GM21515 (cell line): ENCODE measurements around the gene NHERF1.

Experiments used
- ATAC-seq: cut with Tn5 transposase; IDR thresholded peaks from one replicate; pipeline ENCODE4 v1.9.1; 2021; ENCODE audit not compliant: unreplicated experiment

NHERF1 gene

DNA sequence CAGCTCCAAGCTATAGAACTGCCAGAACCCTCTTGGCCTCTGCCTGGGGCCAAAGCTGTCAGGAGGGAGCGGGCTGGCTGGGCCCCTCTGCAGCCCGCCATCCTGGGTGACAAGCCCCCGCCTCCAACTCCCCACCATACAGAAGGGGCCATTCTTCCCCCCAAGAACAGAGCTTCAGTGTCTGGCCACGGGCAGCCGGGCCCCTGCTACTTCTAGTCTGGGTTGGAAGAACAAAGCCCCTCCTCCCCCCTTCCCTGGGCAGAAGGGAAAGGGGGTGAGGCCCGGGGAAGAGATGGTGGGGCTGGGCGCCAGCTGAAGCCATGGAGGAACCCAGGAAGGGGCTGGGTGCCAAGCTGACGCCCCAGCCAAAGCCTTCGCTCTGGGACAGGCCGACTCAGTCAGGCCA lies 18.7 kb downstream of the NHERF1 start:
- ATAC-seq: no peak

GRCh38 chr17:74768069-74768762 lies 19.8 kb downstream of the NHERF1 start:
- no peak for ATAC-seq

DNA sequence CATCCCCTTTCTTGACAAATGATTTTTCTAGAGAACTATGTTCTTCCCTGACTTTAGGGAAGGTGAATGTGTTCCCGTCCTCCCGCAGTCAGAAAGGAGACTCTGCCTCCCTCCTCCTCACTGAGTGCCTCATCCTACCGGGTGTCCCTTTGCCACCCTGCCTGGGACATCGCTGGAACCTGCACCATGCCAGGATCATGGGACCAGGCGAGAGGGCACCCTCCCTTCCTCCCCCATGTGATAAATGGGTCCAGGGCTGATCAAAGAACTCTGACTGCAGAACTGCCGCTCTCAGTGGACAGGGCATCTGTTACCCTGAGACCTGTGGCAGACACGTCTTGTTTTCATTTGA lies 20.3 kb downstream of the NHERF1 start:
- no peak for ATAC-seq

GRCh38 chr17:74769266-74769855 lies 20.9 kb downstream of the NHERF1 start:
- no peak for ATAC-seq

DNA sequence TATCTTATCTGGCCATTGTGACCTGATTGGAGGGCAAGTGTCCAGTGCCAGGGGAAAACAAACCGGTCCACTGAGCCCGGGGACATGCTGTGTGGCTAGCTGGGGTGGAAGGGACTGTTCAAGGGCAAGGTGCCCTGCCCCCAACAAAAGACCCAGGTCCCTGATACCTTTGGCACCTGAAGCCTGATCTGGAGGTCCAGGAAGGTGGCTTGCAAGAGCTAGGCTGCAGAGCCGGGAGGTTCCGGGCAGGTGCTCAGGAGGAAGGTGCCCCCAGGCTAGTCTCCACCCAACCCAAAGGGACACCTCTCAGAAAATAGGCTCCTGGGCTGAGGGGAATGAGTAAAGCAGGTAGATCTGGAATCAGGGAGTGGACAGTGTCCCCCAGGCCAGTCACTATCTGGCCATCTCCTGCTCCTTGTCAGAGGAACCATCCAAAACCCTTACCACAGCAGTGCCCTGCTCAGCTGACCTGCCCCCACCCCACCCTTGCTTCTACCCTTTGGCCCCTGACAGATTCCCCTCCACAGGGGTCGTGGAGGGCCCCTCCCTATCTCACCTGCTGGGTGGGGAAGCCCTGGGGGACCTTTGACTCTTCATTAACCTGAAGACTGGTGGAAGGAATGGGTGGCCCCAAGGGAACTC lies 21.5 kb downstream of the NHERF1 start:
- no peak for ATAC-seq

- no peak for ATAC-seq
These were observed 22.3 kb downstream of the NHERF1 start for GRCh38 chr17:74770498-74771318.

DNA sequence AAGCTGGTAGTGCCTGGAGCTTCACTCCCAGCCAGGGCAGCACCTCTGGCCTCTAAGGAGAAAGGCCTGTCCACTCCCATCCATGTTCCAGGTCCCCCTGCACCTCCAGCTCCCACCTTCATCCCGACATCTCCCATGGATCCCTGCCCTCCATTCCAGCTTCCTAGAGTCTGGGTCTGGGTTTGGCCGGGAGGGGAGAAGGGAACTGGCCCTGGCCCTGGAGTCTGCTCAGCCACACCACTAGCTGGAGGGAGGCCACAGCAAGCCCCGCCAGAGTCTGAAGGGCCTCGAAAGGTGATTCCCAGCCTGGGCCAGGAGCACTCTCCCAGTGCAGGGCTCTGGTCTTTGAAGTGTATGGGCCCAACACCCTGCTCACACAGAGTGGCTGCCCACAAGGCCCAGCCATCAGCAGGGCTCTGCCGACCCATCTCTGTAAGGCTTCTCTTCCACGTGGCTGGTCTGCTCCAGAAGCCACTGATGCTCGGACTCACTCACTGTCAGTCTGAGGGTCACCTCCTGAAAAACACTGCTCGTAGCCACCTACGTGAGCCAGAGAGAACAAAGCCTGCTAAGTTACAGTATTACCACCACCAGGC lies 23.0 kb downstream of the NHERF1 start:
- ATAC-seq: no peak

- ATAC-seq: no peak
These were observed 23.6 kb downstream of the NHERF1 start for GRCh38 chr17:74772053-74772452.

GRCh38 chr17:74773414-74773813 lies 25.0 kb downstream of the NHERF1 start:
- no peak for ATAC-seq

GRCh38 chr17:74773871-74774286 lies 25.5 kb downstream of the NHERF1 start:
- no peak for ATAC-seq

DNA sequence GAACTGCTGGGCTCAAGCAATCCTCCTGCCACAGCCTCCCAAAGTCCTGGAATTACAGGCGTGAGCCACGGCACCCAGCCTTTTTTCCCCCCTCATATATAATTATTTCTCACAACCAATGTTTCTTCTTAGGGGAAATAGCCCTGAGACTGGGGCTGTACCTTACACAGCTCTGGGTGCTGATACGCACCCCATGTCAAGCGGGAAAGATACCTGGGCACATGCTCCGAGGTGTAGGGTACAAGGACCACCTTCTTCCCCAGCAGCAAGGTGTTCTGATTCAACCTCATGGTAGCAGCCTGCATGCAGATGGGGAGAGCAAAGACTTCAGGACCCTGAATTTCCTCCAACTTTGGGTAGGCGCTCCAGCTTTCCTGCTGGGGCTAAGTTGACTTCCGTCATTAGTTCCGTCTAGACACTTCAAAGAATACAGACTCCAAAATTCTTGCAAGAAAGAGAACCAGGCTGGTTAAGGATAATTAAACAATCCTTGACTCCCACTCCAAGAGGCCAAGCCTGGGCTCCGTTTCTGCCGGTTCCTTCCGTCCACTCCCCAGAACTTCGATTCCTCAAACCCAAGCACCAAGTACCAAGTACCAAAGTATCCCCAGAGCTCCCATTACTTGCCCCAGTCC lies 27.1 kb downstream of the NHERF1 start:
- ATAC-seq: no peak

- ATAC-seq: peak; percentile 72
These were observed 27.9 kb downstream of the NHERF1 start, which contains the start of gene NAT9 for GRCh38 chr17:74776044-74776962. Gene NAT9 (minus strand): TSS chr17:74776345. CDS start chr17:74775698, 647 bp downstream.

DNA sequence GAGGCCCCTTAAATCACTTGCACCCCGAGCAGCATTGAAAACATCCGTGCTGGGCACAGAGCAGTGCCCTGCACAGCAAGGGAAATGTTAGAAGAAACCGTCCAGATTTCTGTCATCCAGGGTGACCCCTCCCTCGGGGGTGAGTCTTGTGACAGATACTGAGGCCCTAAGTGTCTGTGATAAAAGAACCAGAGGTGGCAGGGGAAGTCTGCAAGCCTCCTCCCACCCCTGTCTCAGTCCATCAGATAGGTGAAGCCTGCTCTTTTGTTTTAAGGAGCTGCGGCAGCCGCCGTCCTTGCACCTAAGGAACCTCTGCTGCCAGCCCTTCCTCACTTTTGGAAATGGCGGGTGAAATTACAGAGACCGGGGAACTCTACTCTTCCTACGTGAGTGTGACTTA lies 28.6 kb downstream of the NHERF1 start:
- no peak for ATAC-seq

DNA sequence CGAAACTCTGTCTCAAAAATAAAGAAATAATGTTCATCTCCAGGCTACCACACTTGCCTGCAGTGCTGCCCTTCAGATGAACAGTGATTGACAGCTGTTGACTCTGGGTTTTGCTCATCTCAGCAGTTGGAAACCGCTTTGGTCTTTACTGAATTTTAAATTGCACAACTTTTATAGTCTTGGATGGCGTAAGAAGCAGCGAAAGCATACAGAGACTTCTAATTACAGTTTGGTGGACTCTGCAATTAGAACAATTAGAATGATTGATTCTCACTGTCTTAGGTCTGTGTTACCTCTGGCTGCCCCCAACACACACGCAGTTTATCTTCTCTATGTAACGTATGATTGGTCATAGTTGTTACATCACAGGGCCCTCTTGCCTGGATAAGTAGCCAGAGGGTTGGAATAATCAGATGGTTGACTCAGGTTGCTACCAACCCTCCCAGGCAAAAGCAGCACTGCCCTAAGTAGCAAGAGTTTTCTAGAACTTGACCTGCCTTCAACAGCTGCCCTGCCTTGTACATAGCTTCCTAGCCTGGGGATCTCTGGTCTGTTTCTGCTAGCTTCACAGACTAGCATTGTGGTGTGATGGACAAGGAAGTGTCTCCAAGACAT lies 29.6 kb downstream of the NHERF1 start:
- no peak for ATAC-seq

- no peak for ATAC-seq
These were observed 30.5 kb downstream of the NHERF1 start for GRCh38 chr17:74778960-74779359.

DNA sequence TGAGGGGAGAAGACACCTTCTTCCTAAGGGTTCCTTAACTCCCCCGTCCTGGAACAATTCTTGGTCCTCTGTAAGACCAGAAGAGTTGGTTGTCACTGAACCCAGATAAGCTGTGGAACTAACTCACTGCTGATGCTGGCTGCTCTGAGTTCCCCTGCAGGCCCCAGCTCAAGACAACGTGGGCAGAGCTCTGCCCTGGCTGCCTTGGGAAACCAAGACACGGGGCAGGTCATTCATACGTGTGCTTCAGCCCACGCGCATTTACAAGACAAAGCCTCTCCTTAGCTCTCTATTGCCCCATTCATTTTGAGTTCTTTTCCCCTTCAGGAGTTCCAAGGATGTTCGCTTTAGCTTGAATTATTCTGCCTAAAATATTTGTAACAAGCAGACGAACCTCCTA lies 31.1 kb downstream of the NHERF1 start:
- ATAC-seq: no peak

GRCh38 chr17:74779948-74780400 lies 31.5 kb downstream of the NHERF1 start:
- peak; percentile 34 for ATAC-seq

- ATAC-seq: no peak
These were observed 32.2 kb downstream of the NHERF1 start for GRCh38 chr17:74780443-74781238.
